LNCAP (cell line): ENCODE data around the gene USP35.

Experiments used
- CTCF ChIP-seq: fragments of 450-650 bp; IDR thresholded peaks from 2 replicates; pipeline ENCODE4 v1.5.1; 2017; ENCODE audit warnings: mild to moderate bottlenecking

The USP35 gene

GRCh38 chr11:78239781-78240180 lies 51.1 kb downstream of the USP35 start:
- TF ChIP-seq CTCF = no peak

- no peak for TF ChIP-seq CTCF
These were observed 52.8 kb downstream of the USP35 start for GRCh38 chr11:78241475-78241874.

GRCh38 chr11:78244080-78244479 lies 55.4 kb downstream of the USP35 start:
- no peak for TF ChIP-seq CTCF

GRCh38 chr11:78244546-78245255 lies 56.0 kb downstream of the USP35 start:
- no peak for TF ChIP-seq CTCF

GRCh38 chr11:78248191-78248590 lies 59.5 kb downstream of the USP35 start:
- TF ChIP-seq CTCF = no peak

GRCh38 chr11:78248903-78249302 lies 60.2 kb downstream of the USP35 start:
- TF ChIP-seq CTCF = no peak

GRCh38 chr11:78250099-78250498 lies 61.4 kb downstream of the USP35 start:
- TF ChIP-seq CTCF = no peak
